ENCODE data around the gene RPGRIP1L. TPM values are rescaled to one million over a fixed set of nuclear protein-coding genes. Genes with fewer than 3 reads are reported as not detected.

Gene RPGRIP1L
- total RNA-seq, 2 donors from 2014 or later = 4.4 to 4.9 TPM

GRCh38 chr16:53601961-53602360 lies 101.7 kb downstream of the RPGRIP1L start:
- Mint-ChIP-seq H3K4me1 (ENCODE audit: low read depth) (no peaks in the 10 kb centered on the region), H3K36me3 (ENCODE audit: insufficient read depth in 2 of 2) (peaks cover 0 to 7% of the 10 kb centered on the region in 2 donors), H3K4me3 (no peak overlapping the region), H3K27me3 (ENCODE audit: low read depth) (no peaks in the 10 kb centered on the region), H3K9me3 (no peaks in the 10 kb centered on the region), H3K27ac (no peak overlapping the region)
- DNase-seq = no peak
- no peak for ATAC-seq (replicated peaks in 1 of 2)

GRCh38 chr16:53600616-53601015 lies 103.0 kb downstream of the RPGRIP1L start:
- no peak overlapping the region for H3K27ac Mint-ChIP-seq

GRCh38 chr16:53600126-53600525 lies 103.5 kb downstream of the RPGRIP1L start:
- no peak overlapping the region for H3K4me3 Mint-ChIP-seq
- no peak overlapping the region for H3K27ac Mint-ChIP-seq
- H3K9me3 Mint-ChIP-seq = peaks cover 3 to 4% of the 10 kb centered on the region in 2 donors
- peaks cover 3 to 7% of the 10 kb centered on the region in 2 donors for H3K36me3 Mint-ChIP-seq (ENCODE audit: insufficient read depth in 2 of 2)
- H3K27me3 Mint-ChIP-seq (ENCODE audit: low read depth) = no peaks in the 10 kb centered on the region
- no peak for DNase-seq
- no peak for ATAC-seq (replicated peaks in 1 of 2)
- no peaks in the 10 kb centered on the region for H3K4me1 Mint-ChIP-seq (ENCODE audit: low read depth)

More at GRCh38 chr16:53600616-53601015, 103.0 kb downstream of the RPGRIP1L start:
- Mint-ChIP-seq H3K4me1 (ENCODE audit: low read depth) (no peaks in the 10 kb centered on the region), H3K36me3 (ENCODE audit: insufficient read depth in 2 of 2) (peaks cover 3 to 7% of the 10 kb centered on the region in 2 donors), H3K27me3 (ENCODE audit: low read depth) (no peaks in the 10 kb centered on the region), H3K4me3 (no peak overlapping the region), H3K9me3 (peaks cover 3 to 4% of the 10 kb centered on the region in 2 donors)
- DNase-seq (no peak), ATAC-seq (replicated peaks in 1 of 2) (no peak)

- Mint-ChIP-seq H3K9me3 (peaks cover 3 to 6% of the 10 kb centered on the region in 2 donors), H3K36me3 (ENCODE audit: insufficient read depth in 2 of 2) (peaks cover 3 to 7% of the 10 kb centered on the region in 2 donors), H3K4me3 (no peak overlapping the region), H3K4me1 (ENCODE audit: low read depth) (no peaks in the 10 kb centered on the region), H3K27ac (no peak overlapping the region), H3K27me3 (ENCODE audit: low read depth) (no peaks in the 10 kb centered on the region)
- no peak for DNase-seq
- no peak for ATAC-seq (replicated peaks in 1 of 2)
Observed at GRCh38 chr16:53599548-53599947, 104.1 kb downstream of the RPGRIP1L start.

- no peak overlapping the region for H3K27ac Mint-ChIP-seq
- H3K9me3 Mint-ChIP-seq = peaks cover 3 to 9% of the 10 kb centered on the region in 2 donors
- ATAC-seq (replicated peaks in 1 of 2) (no peak), DNase-seq (no peak)
- H3K4me3 Mint-ChIP-seq = no peak overlapping the region
- no peaks in the 10 kb centered on the region for H3K4me1 Mint-ChIP-seq (ENCODE audit: low read depth)
- no peaks in the 10 kb centered on the region for H3K27me3 Mint-ChIP-seq (ENCODE audit: low read depth)
- H3K36me3 Mint-ChIP-seq (ENCODE audit: insufficient read depth in 2 of 2) = peaks cover 3 to 7% of the 10 kb centered on the region in 2 donors
Observed at GRCh38 chr16:53598511-53599275, 105.0 kb downstream of the RPGRIP1L start.

- ATAC-seq (replicated peaks in 1 of 2) = no peak
- peaks cover 3 to 9% of the 10 kb centered on the region in 2 donors for H3K9me3 Mint-ChIP-seq
Observed at GRCh38 chr16:53597776-53598175, 105.9 kb downstream of the RPGRIP1L start.

GRCh38 chr16:53588081-53588648 lies 115.5 kb downstream of the RPGRIP1L start:
- no peak overlapping the region for H3K4me3 Mint-ChIP-seq
- H3K36me3 Mint-ChIP-seq (ENCODE audit: insufficient read depth in 2 of 2) = no peaks in the 10 kb centered on the region
- DNase-seq (no peak), ATAC-seq (replicated peaks in 1 of 2) (no peak)
- H3K4me1 Mint-ChIP-seq (ENCODE audit: low read depth) = no peaks in the 10 kb centered on the region
- H3K9me3 Mint-ChIP-seq = peaks cover 0 to 2% of the 10 kb centered on the region in 2 donors
- no peak overlapping the region for H3K27ac Mint-ChIP-seq
- H3K27me3 Mint-ChIP-seq (ENCODE audit: low read depth) = no peaks in the 10 kb centered on the region

More at GRCh38 chr16:53597776-53598175, 105.9 kb downstream of the RPGRIP1L start:
- H3K4me1 Mint-ChIP-seq (ENCODE audit: low read depth) = no peaks in the 10 kb centered on the region
- H3K36me3 Mint-ChIP-seq (ENCODE audit: insufficient read depth in 2 of 2) = peaks cover 3 to 7% of the 10 kb centered on the region in 2 donors
- no peaks in the 10 kb centered on the region for H3K27me3 Mint-ChIP-seq (ENCODE audit: low read depth)
- H3K27ac Mint-ChIP-seq = no peak overlapping the region
- no peak for DNase-seq
- H3K4me3 Mint-ChIP-seq = no peak overlapping the region

GRCh38 chr16:53583401-53583800 lies 120.3 kb downstream of the RPGRIP1L start:
- no peak for ATAC-seq (replicated peaks in 1 of 2)
- no peak overlapping the region for H3K27ac Mint-ChIP-seq
- H3K36me3 Mint-ChIP-seq (ENCODE audit: insufficient read depth in 2 of 2) = no peaks in the 10 kb centered on the region
- H3K27me3 Mint-ChIP-seq (ENCODE audit: low read depth) = no peaks in the 10 kb centered on the region
- no peak overlapping the region for H3K4me3 Mint-ChIP-seq
- no peaks in the 10 kb centered on the region for H3K9me3 Mint-ChIP-seq
- H3K4me1 Mint-ChIP-seq (ENCODE audit: low read depth) = no peaks in the 10 kb centered on the region
- no peak for DNase-seq

- Mint-ChIP-seq H3K9me3 (no peaks in the 10 kb centered on the region), H3K27me3 (ENCODE audit: low read depth) (no peaks in the 10 kb centered on the region), H3K27ac (no peak overlapping the region), H3K36me3 (ENCODE audit: insufficient read depth in 2 of 2) (no peaks in the 10 kb centered on the region), H3K4me3 (no peak overlapping the region), H3K4me1 (ENCODE audit: low read depth) (no peaks in the 10 kb centered on the region)
- DNase-seq = no peak
- no peak for ATAC-seq (replicated peaks in 1 of 2)
Observed at GRCh38 chr16:53581784-53582183, 121.9 kb downstream of the RPGRIP1L start.

GRCh38 chr16:53580038-53580802 lies 123.4 kb downstream of the RPGRIP1L start:
- ATAC-seq (replicated peaks in 1 of 2) (no peak), DNase-seq (no peak)
- Mint-ChIP-seq H3K4me1 (ENCODE audit: low read depth) (no peaks in the 10 kb centered on the region), H3K4me3 (no peak overlapping the region), H3K27me3 (ENCODE audit: low read depth) (no peaks in the 10 kb centered on the region), H3K9me3 (no peaks in the 10 kb centered on the region), H3K36me3 (ENCODE audit: insufficient read depth in 2 of 2) (no peaks in the 10 kb centered on the region), H3K27ac (no peak overlapping the region)

- peaks cover 3 to 5% of the 10 kb centered on the region in 2 donors for H3K36me3 Mint-ChIP-seq (ENCODE audit: insufficient read depth in 2 of 2)
- no peaks in the 10 kb centered on the region for H3K4me1 Mint-ChIP-seq (ENCODE audit: low read depth)
- no peaks in the 10 kb centered on the region for H3K27me3 Mint-ChIP-seq (ENCODE audit: low read depth)
- ATAC-seq (replicated peaks in 1 of 2) (no peak), DNase-seq (no peak)
- H3K9me3 Mint-ChIP-seq = peaks cover 6 to 9% of the 10 kb centered on the region in 2 donors
- no peak overlapping the region for H3K4me3 Mint-ChIP-seq
- H3K27ac Mint-ChIP-seq = no peak overlapping the region
Observed at GRCh38 chr16:53576904-53577303, 126.8 kb downstream of the RPGRIP1L start.

GRCh38 chr16:53576210-53576609 lies 127.4 kb downstream of the RPGRIP1L start:
- no peaks in the 10 kb centered on the region for H3K4me1 Mint-ChIP-seq (ENCODE audit: low read depth)
- H3K4me3 Mint-ChIP-seq = no peak overlapping the region
- no peak for DNase-seq
- H3K27ac Mint-ChIP-seq = no peak overlapping the region
- H3K27me3 Mint-ChIP-seq (ENCODE audit: low read depth) = no peaks in the 10 kb centered on the region
- H3K36me3 Mint-ChIP-seq (ENCODE audit: insufficient read depth in 2 of 2) = peaks cover 5 to 11% of the 10 kb centered on the region in 2 donors
- ATAC-seq (replicated peaks in 1 of 2) = no peak
- H3K9me3 Mint-ChIP-seq = peaks cover 12 to 15% of the 10 kb centered on the region in 2 donors

- Mint-ChIP-seq H3K9me3 (peaks cover 17 to 24% of the 10 kb centered on the region in 2 donors), H3K4me3 (no peak overlapping the region), H3K27me3 (ENCODE audit: low read depth) (peaks cover 10% of the 10 kb centered on the region), H3K4me1 (ENCODE audit: low read depth) (no peaks in the 10 kb centered on the region), H3K36me3 (ENCODE audit: insufficient read depth in 2 of 2) (peaks cover 8 to 17% of the 10 kb centered on the region in 2 donors), H3K27ac (no peak overlapping the region)
- no peak for DNase-seq
- no peak for ATAC-seq (replicated peaks in 1 of 2)
Observed at GRCh38 chr16:53571763-53572162, 131.9 kb downstream of the RPGRIP1L start.
